ENCODE data around the gene RPP25. TPM values are rescaled to one million over a fixed set of nuclear protein-coding genes. Genes with fewer than 3 reads are reported as not detected.

The RPP25 gene
- polyA plus RNA-seq, 2 of the 4 experiments (the other 2 are of a cell fraction): 8.8 to 13.7 TPM

DNA sequence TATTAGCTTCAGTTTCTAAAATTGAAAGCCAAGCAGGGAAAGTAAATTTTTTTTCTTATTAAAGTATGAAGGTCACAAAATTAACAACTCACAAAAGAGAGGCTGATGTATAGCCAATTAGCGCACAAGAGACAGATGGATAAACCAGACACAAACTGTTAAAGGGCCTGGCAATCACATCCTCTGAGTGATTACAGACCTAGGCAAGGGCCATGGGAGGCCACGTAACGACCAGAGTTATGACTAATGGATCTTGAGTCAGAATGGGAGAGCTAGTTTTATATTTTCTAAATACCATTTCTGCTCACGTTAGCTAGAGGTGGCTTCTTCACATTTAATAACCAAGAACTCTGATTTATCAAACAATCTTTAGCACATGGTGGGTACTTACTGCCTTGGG lies 21.0 kb upstream of the RPP25 start:
- POLR2A ChIA-PET: no interaction called here
- DNase-seq (ENCODE audit: low read depth in 1 of 2, low spot score in 1 of 2) (no peak), FAIRE-seq (no peak), ATAC-seq (no peak)
- H3K4me2 ChIP-seq: no peak overlapping the region
- H3K27ac ChIP-seq: no peak overlapping the region
- 52% methylated on average over 4 of the region's 4 CpGs for WGBS (ENCODE audit: missing lambda C conversion rate)
- CTCF ChIA-PET: interaction anchor here (0.8 to 1.5 kb wide), 6 partner anchors 10 to 27 kb away, joined by 3 to 5 read pairs (median 3); no protein-coding TSS in a partner anchor
- TF ChIP-seq, protein P1, sequence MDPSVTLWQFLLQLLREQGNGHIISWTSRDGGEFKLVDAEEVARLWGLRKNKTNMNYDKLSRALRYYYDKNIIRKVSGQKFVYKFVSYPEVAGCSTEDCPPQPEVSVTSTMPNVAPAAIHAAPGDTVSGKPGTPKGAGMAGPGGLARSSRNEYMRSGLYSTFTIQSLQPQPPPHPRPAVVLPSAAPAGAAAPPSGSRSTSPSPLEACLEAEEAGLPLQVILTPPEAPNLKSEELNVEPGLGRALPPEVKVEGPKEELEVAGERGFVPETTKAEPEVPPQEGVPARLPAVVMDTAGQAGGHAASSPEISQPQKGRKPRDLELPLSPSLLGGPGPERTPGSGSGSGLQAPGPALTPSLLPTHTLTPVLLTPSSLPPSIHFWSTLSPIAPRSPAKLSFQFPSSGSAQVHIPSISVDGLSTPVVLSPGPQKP (IDR thresholded peaks at IDR 0.05; ENCODE audit: low read depth, low read length): no peak
- no peak for TF ChIP-seq ESRRA (IDR thresholded peaks at IDR 0.05; ENCODE audit: borderline replicate concordance, low read length)
- TF ChIP-seq POLR2A (IDR thresholded peaks at IDR 0.05; ENCODE audit: low read length): no peak
- TF ChIP-seq, protein P2, sequence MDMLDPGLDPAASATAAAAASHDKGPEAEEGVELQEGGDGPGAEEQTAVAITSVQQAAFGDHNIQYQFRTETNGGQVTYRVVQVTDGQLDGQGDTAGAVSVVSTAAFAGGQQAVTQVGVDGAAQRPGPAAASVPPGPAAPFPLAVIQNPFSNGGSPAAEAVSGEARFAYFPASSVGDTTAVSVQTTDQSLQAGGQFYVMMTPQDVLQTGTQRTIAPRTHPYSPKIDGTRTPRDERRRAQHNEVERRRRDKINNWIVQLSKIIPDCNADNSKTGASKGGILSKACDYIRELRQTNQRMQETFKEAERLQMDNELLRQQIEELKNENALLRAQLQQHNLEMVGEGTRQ (IDR thresholded peaks at IDR 0.05): no peak
- TF ChIP-seq MAZ (IDR thresholded peaks at IDR 0.05; ENCODE audit: borderline replicate concordance, low read depth, low read length): no peak
- TF ChIP-seq, protein P3, sequence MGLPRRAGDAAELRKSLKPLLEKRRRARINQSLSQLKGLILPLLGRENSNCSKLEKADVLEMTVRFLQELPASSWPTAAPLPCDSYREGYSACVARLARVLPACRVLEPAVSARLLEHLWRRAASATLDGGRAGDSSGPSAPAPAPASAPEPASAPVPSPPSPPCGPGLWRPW (IDR thresholded peaks at IDR 0.05): no peak
- TF ChIP-seq BHLHE40 (IDR thresholded peaks at IDR 0.05; ENCODE audit: low read depth, low read length): no peak
- TF ChIP-seq HOXA7 (CRISPR knock-in tag; IDR thresholded peaks at IDR 0.05): no peak
- no peak for TF ChIP-seq SMC3 (IDR thresholded peaks at IDR 0.05)
- no peak for TF ChIP-seq TP53 (CRISPR knock-in tag; IDR thresholded peaks at IDR 0.05)
- TF ChIP-seq EHF (CRISPR knock-in tag; IDR thresholded peaks at IDR 0.05): no peak
- no peak for TF ChIP-seq KDM5A (IDR thresholded peaks at IDR 0.05)
- TF ChIP-seq ZSCAN20 (CRISPR knock-in tag; IDR thresholded peaks at IDR 0.05): no peak
- no peak for TF ChIP-seq HOXB13 (CRISPR knock-in tag; IDR thresholded peaks at IDR 0.05; ENCODE audit: low read depth)
- no peak for TF ChIP-seq KDM1A (IDR thresholded peaks at IDR 0.05; ENCODE audit: low read depth)
- TF ChIP-seq GATA3 (IDR thresholded peaks at IDR 0.05; ENCODE audit: borderline replicate concordance): no peak
- TF ChIP-seq CBX2 (IDR thresholded peaks at IDR 0.05; ENCODE audit: borderline replicate concordance, low read depth): no peak
- H3K9me3 ChIP-seq: no peaks in the 10 kb centered on the region
- no peak overlapping the region for H3K4me3 ChIP-seq
- peaks cover 8% of the 10 kb centered on the region; the same call in 2 of the 3 replicates for H3K4me1 ChIP-seq

DNA sequence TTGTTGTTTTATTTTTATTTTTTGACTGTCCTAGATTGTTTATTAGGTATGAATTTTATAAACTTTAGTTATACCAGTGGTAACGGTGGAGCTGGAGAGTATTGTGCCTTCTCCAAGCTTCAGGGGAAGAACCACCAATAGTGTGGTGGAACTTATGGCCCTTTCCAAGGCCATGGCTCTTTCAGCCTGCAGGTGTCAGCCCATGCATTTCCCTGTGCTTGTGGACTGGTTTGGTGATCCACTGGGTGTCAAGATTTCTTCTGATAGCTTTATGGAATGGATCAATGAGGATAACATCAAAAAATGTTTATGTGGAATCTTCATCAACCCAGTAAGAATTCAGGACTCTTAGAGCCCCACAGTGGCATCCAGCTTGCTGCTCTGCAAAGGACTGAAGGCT lies 19.6 kb upstream of the RPP25 start:
- no peak for FAIRE-seq

DNA sequence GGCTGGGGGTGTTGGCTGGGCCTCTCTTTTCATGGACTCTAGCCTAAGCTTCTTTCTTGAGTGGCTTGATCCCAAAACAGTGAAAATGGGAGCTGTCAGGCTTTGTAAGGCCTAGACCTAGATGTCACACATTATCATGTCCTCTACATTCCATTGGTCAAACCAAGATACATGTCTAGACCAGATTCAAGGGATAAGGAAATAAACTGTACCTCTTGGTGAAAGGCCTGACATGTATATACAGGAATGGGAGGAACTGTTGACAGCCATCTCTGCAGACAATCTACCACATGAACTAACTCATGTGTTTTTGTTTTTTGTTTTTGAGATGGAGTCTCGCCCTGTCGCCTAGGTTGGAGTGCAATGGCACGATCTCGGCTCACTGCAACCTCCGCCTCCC lies 11.1 kb upstream of the RPP25 start:
- Histone ChIP-seq H3K9me3 (no peaks in the 10 kb centered on the region; the same call in 2 of the 3 replicates), H3K4me1 (peaks cover 12% of the 10 kb centered on the region; the same call in 2 of the 3 replicates), H3K4me3 (no peak overlapping the region), H3K27ac (no peak overlapping the region), H3K4me2 (no peak overlapping the region)
- ATAC-seq (no peak), FAIRE-seq (no peak), DNase-seq (ENCODE audit: low read depth in 1 of 2, low spot score in 1 of 2) (no peak)
- WGBS (ENCODE audit: missing lambda C conversion rate): 87% methylated on average over 5 of the region's 5 CpGs
- ChIA-PET POLR2A (interaction anchor here (0.6 to 1.5 kb wide), 2 partner anchors 11 to 92 kb away, joined by 3 to 4 read pairs; partner anchors contain the start of gene RPP25), CTCF (interaction anchor here (0.8 to 3.1 kb wide), 6 partner anchors 8 to 25 kb away, joined by 3 to 10 read pairs (median 4); partner anchors contain the start of gene RPP25)
- TF ChIP-seq ZNF302 (CRISPR knock-in tag; IDR thresholded peaks at IDR 0.05) (no peak), FOXS1 (CRISPR knock-in tag; IDR thresholded peaks at IDR 0.05) (no peak), CEBPB (IDR thresholded peaks at IDR 0.05) (no peak), RARB (CRISPR knock-in tag; IDR thresholded peaks at IDR 0.05) (no peak), EHF (CRISPR knock-in tag; IDR thresholded peaks at IDR 0.05) (no peak), CHD4 (IDR thresholded peaks at IDR 0.05; ENCODE audit: borderline replicate concordance) (no peak), ESRRA (IDR thresholded peaks at IDR 0.05; ENCODE audit: borderline replicate concordance, low read length) (no peak), CBX2 (IDR thresholded peaks at IDR 0.05; ENCODE audit: borderline replicate concordance, low read depth) (no peak), CHD2 (IDR thresholded peaks at IDR 0.05; ENCODE audit: low read length, partially characterized antibody) (no peak), HOXB13 (CRISPR knock-in tag; IDR thresholded peaks at IDR 0.05; ENCODE audit: low read depth) (no peak), MYC (IDR thresholded peaks at IDR 0.05; ENCODE audit: borderline replicate concordance, low read length) (no peak), MAFK (IDR thresholded peaks at IDR 0.05; ENCODE audit: partially characterized antibody) (no peak), NPAS2 (CRISPR knock-in tag; IDR thresholded peaks at IDR 0.05; ENCODE audit: borderline replicate concordance) (no peak), ZFP36 (IDR thresholded peaks at IDR 0.05; ENCODE audit: borderline replicate concordance, partially characterized antibody) (no peak)
- TF ChIP-seq, protein P2 (IDR thresholded peaks at IDR 0.05): no peak
- TF ChIP-seq, protein P1 (IDR thresholded peaks at IDR 0.05; ENCODE audit: low read depth, low read length): no peak
- TF ChIP-seq, protein P4, sequence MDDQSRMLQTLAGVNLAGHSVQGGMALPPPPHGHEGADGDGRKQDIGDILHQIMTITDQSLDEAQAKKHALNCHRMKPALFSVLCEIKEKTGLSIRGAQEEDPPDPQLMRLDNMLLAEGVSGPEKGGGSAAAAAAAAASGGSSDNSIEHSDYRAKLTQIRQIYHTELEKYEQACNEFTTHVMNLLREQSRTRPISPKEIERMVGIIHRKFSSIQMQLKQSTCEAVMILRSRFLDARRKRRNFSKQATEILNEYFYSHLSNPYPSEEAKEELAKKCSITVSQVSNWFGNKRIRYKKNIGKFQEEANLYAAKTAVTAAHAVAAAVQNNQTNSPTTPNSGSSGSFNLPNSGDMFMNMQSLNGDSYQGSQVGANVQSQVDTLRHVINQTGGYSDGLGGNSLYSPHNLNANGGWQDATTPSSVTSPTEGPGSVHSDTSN (IDR thresholded peaks at IDR 0.05): no peak

More for the DNA sequence above, 19.6 kb upstream of the RPP25 start:
- ChIA-PET CTCF (interaction anchor here (0.6 to 1.9 kb wide), 4 partner anchors 12 to 79 kb away, joined by 3 to 6 read pairs (median 4); no protein-coding TSS in a partner anchor), POLR2A (no interaction called here)
- ATAC-seq (no peak), DNase-seq (ENCODE audit: low read depth in 1 of 2, low spot score in 1 of 2) (no peak)
- H3K4me3 ChIP-seq: no peak overlapping the region
- H3K4me2 ChIP-seq: no peak overlapping the region
- WGBS (ENCODE audit: missing lambda C conversion rate): 44% methylated on average over 1 of the region's 1 CpG
- peaks cover 8% of the 10 kb centered on the region; the same call in 2 of the 3 replicates for H3K4me1 ChIP-seq
- no peak overlapping the region for H3K27ac ChIP-seq
- H3K9me3 ChIP-seq: no peaks in the 10 kb centered on the region; the same call in 2 of the 3 replicates
- TF ChIP-seq RAD21 (conservative IDR thresholded peaks at IDR 0.05 in 1 of 2, IDR thresholded peaks at IDR 0.05 in 1 of 2) (peak in 1 of 2 experiments; percentile 27; a peak in 1 of 5 replicates), POLR2AphosphoS2 (conservative IDR thresholded peaks at IDR 0.05; ENCODE audit: low read length) (no peak), FOXS1 (CRISPR knock-in tag; IDR thresholded peaks at IDR 0.05) (no peak)
